Esophagus muscularis mucosa (tissue), 4 donors: ENCODE data around the gene YOD1. TPM values are rescaled to one million over a fixed set of nuclear protein-coding genes. Genes with fewer than 3 reads are reported as not detected.

Experiments used
- DNase-seq: peaks from one replicate; pipeline ENCODE4 v3.0.0-alpha.2; 2017; ENCODE audit errors: extremely low spot score
- H3K27ac ChIP-seq, 4 donors: fragments of 200-600 bp; sonication (generic); replicated peaks in 1 of 4; 1 replicate in 3 of 4; 2 replicates in 1 of 4; pipeline ENCODE4 v1.5.1; 2016 to 2019; ENCODE audit warnings: mild to moderate bottlenecking in 1 of 4
- H3K27me3 ChIP-seq, 4 donors: fragments of 200-600 bp; sonication (generic); one replicate each; pipeline versions ENCODE4 v1.5.1 to v1.6.0; 2016 to 2019
- H3K36me3 ChIP-seq, 4 donors: fragments of 200-600 bp; sonication (generic); one replicate each; pipeline ENCODE4 v1.5.1; 2016 to 2019
- H3K4me1 ChIP-seq, 4 donors: fragments of 200-600 bp; sonication (generic); one replicate each; pipeline ENCODE4 v1.5.1; 2016 to 2019
- H3K4me3 ChIP-seq, 4 donors: fragments of 200-600 bp; sonication (generic); 1 replicate in 2 of 4; 2 replicates in 2 of 4; pipeline ENCODE4 v1.5.1; 2016 to 2019; ENCODE audit warnings: mild to moderate bottlenecking in 4 of 4, moderate library complexity in 1 of 4
- H3K9me3 ChIP-seq, 4 donors: fragments of 200-600 bp; sonication (generic); 1 replicate in 3 of 4; 2 replicates in 1 of 4; pipeline ENCODE4 v1.5.1; 2016 to 2019
- EP300 ChIP-seq: sonication (generic); formaldehyde crosslinking; IDR thresholded peaks from one replicate; pipeline ENCODE4 v1.6.1; 2017; ENCODE audit warnings: antibody characterized with exemption
- POLR2A ChIP-seq: fragments of 450-650 bp; IDR thresholded peaks from one replicate; pipeline ENCODE4 v1.6.1; 2017; ENCODE audit warnings: antibody characterized with exemption, moderate library complexity, mild to moderate bottlenecking, low read depth
- POLR2AphosphoS5 ChIP-seq, 2 donors: sonication (generic); formaldehyde crosslinking; IDR thresholded peaks; one replicate each; pipeline ENCODE4 v1.6.1; 2017; ENCODE audit warnings: antibody characterized with exemption in 2 of 2
- WGBS: methylation state at CpG from one replicate; pipeline ENCODE4 v1.1.5; 2018; 5-methylcytosine and 5-hydroxymethylcytosine counted together
- intact Hi-C: fragments of 100-400 bp; cut with DNase I; formaldehyde crosslinking; loops from one replicate; pipeline ENCODE4 v1.15.1; 2023
- total RNA-seq, 4 donors: library from RNA; depleted of rRNA; stranded (reverse); fragments of >200 nt; gene quantifications; one replicate each; pipeline versions ENCODE4 v1.1.0 to v1.2.1, GENCODE V29; 2016
- TF ChIP-seq, protein P1 (sequence below), 3 experiments: fragments of 200-600 bp in 2 of 3; fragments of 450-650 bp in 1 of 3; sonication (generic) in 2 of 3; IDR thresholded peaks; one replicate each; pipeline ENCODE4 v1.5.1; 2017 to 2019; ENCODE audit warnings: antibody characterized with exemption in 3 of 3, mild to moderate bottlenecking in 2 of 3, moderate library complexity in 1 of 3

Gene YOD1
- total RNA-seq, 4 donors from 2014 or later, result 6.3 to 8.5 (median 7.2) TPM

DNA sequence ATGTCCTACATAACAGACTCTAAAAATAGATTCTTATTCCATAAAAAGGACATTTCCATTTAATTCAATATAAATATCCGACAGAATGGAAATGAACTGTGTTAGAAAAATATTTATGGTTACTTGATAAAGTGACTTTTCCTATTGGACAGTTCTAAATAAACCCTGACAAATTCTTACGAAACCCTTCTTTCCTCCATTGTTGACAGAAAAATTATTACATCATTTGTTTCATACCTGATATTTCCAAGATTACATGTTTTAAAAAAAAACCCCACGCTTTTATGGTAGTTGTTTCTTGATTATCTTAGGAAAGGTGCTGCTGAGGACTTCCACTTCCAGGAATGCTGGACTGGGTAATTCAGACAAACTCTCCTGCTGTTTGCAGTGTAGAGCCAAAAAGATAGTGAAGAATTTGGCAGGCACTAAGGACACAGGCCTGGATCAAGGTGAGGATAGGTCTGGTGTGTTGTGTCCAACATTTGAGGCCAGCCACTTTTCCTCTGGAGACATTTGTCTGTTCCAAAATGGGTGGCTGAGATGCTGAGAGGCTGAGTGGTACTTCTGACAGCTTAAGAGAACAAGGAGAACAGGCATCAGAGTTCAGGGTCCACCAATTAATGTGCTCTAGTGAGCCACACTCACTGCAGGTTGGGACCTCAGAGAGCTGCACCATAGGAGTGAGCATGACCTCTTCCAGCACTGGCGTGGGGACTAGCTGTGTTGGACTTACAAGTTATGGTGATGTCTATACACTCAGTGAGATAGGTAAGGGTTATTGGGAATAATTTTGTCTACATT is 11.4 kb downstream of the YOD1 start:
- Histone ChIP-seq H3K4me1 (peaks cover 0 to 13% (median 8%) of the 10 kb centered on the region in 4 donors), H3K9me3 (no peaks in the 10 kb centered on the region), H3K36me3 (no peaks in the 10 kb centered on the region), H3K4me3 (no peak overlapping the region), H3K27ac (no peak overlapping the region), H3K27me3 (no peaks in the 10 kb centered on the region)
- DNase-seq, result peak; percentile 80
- WGBS, result 76% methylated on average over 4 of the region's 4 CpGs
- no peak for TF ChIP-seq EP300
- TF ChIP-seq, protein P1, sequence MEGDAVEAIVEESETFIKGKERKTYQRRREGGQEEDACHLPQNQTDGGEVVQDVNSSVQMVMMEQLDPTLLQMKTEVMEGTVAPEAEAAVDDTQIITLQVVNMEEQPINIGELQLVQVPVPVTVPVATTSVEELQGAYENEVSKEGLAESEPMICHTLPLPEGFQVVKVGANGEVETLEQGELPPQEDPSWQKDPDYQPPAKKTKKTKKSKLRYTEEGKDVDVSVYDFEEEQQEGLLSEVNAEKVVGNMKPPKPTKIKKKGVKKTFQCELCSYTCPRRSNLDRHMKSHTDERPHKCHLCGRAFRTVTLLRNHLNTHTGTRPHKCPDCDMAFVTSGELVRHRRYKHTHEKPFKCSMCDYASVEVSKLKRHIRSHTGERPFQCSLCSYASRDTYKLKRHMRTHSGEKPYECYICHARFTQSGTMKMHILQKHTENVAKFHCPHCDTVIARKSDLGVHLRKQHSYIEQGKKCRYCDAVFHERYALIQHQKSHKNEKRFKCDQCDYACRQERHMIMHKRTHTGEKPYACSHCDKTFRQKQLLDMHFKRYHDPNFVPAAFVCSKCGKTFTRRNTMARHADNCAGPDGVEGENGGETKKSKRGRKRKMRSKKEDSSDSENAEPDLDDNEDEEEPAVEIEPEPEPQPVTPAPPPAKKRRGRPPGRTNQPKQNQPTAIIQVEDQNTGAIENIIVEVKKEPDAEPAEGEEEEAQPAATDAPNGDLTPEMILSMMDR (IDR thresholded peaks at IDR 0.05), result no peak
- no peak for TF ChIP-seq POLR2A
- TF ChIP-seq POLR2AphosphoS5 (IDR thresholded peaks at IDR 0.05), result no peak
- intact Hi-C loops, result no loop called here

DNA sequence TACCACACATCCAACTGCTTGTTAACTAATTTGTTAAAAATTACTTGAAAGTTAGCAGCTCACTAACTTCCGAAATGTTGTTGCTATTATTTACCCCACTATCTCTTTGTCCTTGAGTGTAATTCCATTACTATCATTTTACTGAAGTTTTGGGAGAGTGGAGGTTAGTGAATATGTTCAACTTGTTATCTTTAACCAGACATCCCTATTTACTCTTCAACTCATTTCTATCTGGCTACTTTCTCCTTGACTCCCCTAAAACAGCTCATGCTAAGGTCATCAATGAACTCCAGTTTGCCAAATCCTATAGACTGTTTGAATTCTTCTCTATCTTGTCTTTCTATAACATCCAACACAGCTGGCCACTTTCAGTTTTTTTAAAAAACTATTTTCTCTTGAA is 14.1 kb downstream of the YOD1 start:
- no peak for TF ChIP-seq POLR2A
- TF ChIP-seq EP300, result no peak
- TF ChIP-seq POLR2AphosphoS5 (IDR thresholded peaks at IDR 0.05), result no peak
- TF ChIP-seq, protein P1 (IDR thresholded peaks at IDR 0.05), result no peak

DNA sequence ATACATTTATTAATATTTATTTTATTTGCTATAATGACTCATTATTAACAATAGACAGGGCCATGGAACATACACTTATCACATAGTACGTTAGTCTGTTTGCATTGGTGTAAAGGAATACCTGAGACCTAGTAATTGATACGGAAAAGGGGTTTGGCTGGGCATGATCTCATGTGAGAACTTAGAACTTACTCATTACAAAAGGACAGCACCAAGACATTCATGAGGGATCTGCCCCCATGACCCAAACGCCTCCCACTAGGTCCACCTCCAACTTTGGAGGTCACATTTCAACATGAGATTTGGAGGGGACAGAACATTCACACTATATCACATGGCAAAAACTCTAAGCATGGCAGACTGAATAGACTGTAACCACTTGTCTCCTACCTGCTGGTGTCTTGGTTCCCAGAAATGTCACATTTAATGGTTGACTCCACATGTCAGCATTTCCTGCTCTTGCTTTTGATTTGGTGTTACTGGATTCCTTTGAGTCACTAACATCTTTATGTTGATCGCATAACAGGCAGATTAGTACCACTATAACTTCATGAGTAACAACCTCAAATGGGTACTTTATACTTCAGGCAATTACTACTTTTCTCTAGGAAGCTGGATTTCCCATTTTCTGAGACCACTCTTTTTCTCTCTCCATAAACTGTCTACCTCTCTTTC is 15.0 kb downstream of the YOD1 start:
- intact Hi-C loops, result no loop called here
- WGBS, result 88% methylated on average over 4 of the region's 4 CpGs
- no peak for TF ChIP-seq EP300
- TF ChIP-seq POLR2A, result no peak
- no peak for TF ChIP-seq POLR2AphosphoS5 (IDR thresholded peaks at IDR 0.05)
- TF ChIP-seq, protein P1 (IDR thresholded peaks at IDR 0.05), result no peak

More for the DNA sequence above, 14.1 kb downstream of the YOD1 start:
- intact Hi-C loops, result no loop called here
- no peak for DNase-seq
- Histone ChIP-seq H3K9me3 (no peaks in the 10 kb centered on the region), H3K4me3 (no peak overlapping the region), H3K36me3 (no peaks in the 10 kb centered on the region), H3K27me3 (peaks cover 0 to 6% (median 0%) of the 10 kb centered on the region in 4 donors), H3K4me1 (peaks cover 0 to 7% (median 0%) of the 10 kb centered on the region in 4 donors), H3K27ac (no peak overlapping the region)
- 100% methylated on average over 1 of the region's 1 CpG for WGBS

DNA sequence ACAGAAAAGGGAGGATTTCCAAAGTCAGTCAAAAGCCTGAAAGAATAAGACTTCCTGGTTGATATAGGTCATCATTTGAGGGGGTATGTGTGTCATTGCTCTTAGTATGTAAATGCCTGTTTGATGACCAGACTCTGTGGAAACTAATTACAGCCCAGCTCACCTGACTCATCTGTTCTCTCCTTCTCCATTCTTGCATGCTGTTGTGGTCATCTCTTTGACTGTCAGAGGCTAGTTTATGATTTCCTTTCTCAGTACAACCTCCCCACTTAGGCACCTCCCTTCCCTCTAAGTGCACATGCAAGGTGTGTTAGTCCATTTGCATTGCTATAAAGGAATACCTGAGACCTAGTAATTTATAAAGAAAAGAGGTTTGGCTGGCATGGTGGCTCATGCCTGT is 16.0 kb downstream of the YOD1 start:
- Histone ChIP-seq H3K4me1 (peaks cover 0 to 4% (median 0%) of the 10 kb centered on the region in 4 donors), H3K4me3 (no peak overlapping the region), H3K36me3 (no peaks in the 10 kb centered on the region), H3K9me3 (no peaks in the 10 kb centered on the region), H3K27me3 (peaks cover 0 to 13% (median 0%) of the 10 kb centered on the region in 4 donors), H3K27ac (no peak overlapping the region)
- TF ChIP-seq, protein P1 (IDR thresholded peaks at IDR 0.05), result no peak
- no peak for TF ChIP-seq EP300
- TF ChIP-seq POLR2A, result no peak
- TF ChIP-seq POLR2AphosphoS5 (IDR thresholded peaks at IDR 0.05), result no peak
- intact Hi-C loops, result no loop called here
- no peak for DNase-seq

More for the DNA sequence above, 15.0 kb downstream of the YOD1 start:
- no peak for DNase-seq
- Histone ChIP-seq H3K4me1 (peaks cover 0 to 7% (median 0%) of the 10 kb centered on the region in 4 donors), H3K4me3 (no peak overlapping the region), H3K36me3 (no peaks in the 10 kb centered on the region), H3K27me3 (peaks cover 0 to 12% (median 0%) of the 10 kb centered on the region in 4 donors), H3K27ac (no peak overlapping the region), H3K9me3 (no peaks in the 10 kb centered on the region)
